Measurements from ENCODE around the gene AKAP8.

The AKAP8 gene

GRCh38 chr19:15332311-15332996 is 47.1 kb downstream of the AKAP8 start, which contains the start of gene BRD4:
Gene BRD4 (minus strand): TSS chr19:15332539. CDS start chr19:15273099, 59,440 bp downstream.
- DNase-seq (ENCODE audit: low read depth): peak; percentile 40

GRCh38 chr19:15331419-15332310 is 47.9 kb downstream of the AKAP8 start:
- DNase-seq (ENCODE audit: low read depth): no peak

GRCh38 chr19:15330801-15331418 is 48.7 kb downstream of the AKAP8 start:
- no peak for DNase-seq (ENCODE audit: low read depth)

GRCh38 chr19:15328312-15328711 is 51.3 kb downstream of the AKAP8 start:
- no peak for DNase-seq (ENCODE audit: low read depth)

DNA sequence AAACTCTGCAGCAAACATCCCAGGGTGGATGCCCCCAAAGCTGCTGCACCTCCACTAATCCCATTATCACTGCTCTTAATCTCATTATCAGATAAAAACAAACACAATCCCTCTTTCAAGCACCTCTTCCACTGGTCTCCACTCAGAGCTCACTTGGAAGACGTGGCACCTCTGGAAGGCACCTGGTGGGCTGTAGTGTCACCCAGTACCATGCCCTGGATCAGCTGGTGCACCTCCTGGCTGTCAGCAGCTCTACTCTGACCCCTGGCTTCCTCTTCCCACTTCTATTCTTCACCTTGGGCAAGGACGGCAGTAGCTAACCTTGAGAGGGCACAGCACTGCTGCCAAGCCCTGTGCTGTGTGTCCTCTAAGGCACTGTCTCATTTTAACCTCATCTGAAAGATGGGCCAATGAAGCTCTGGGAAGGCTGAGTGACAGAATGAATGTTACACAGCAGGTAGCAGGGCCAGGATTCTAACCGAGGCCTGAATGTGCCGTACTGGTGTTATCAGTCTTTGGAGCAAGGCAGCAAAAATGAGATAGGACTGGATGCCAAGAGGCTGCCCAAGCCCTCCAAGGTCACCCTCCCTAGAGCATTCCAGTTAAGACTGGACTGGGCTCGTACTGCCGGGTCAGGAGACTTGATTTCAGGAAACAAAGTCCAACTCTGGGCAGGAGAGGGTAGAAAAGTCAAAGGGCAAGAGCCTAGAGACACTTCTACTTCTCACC is 54.6 kb downstream of the AKAP8 start:
- no peak for DNase-seq (ENCODE audit: low read depth)

DNA sequence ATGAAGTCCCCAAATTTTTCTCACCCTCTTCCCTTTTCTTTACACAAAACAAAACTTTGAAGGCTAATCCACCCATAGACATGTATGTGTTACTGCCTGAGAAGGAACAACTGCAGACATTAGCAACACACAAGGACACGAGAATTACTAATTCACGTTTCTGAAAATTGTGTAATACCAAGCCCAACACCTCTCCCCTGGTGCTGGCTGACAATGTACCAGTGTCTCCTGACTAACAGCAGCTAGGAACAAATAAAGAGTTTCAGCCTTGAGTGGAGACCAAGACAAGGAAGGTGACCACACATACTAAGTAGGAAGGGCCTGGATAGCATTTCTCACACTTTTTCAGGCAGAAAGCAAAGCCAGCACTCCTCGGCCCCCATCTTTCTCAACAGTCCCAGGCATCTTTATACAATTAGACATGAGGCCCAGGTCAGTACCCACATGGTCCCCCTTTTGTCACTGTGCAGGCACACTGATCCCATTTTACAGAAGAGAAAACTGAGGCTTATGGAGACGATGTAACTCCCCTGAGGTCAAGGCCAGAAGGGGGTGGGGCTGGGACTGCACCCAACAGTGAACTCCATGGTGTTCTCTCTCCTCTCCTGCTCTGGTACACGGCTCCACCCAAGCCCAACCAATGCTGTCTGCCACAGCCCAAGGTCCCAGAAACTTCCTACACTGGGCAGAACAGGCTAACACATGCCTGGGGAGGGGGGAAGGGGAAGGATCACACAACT is 55.9 kb downstream of the AKAP8 start:
- no peak for DNase-seq (ENCODE audit: low read depth)

DNA sequence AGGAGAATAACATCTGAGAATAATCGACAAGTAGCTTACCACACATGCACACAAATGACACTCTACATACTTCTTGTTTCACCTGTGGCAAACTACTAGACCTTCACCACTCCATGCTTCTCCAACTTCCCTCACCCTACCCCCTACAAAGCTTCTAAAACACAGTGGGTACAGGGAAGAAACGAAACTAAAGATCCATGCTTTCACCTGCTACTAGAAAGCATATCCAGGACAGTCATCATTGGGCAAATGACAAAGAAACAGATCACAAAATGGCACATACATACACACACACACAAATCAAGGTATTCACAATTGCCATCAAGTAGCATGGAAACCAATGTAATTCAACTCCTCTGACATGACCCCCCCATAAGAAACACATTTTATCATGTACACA is 57.8 kb downstream of the AKAP8 start:
- no peak for DNase-seq (ENCODE audit: low read depth)

- no peak for DNase-seq (ENCODE audit: low read depth)
Measured at GRCh38 chr19:15320116-15320515, 59.5 kb downstream of the AKAP8 start.

- no peak for DNase-seq (ENCODE audit: low read depth)
Measured at GRCh38 chr19:15318241-15318691, 61.3 kb downstream of the AKAP8 start.

DNA sequence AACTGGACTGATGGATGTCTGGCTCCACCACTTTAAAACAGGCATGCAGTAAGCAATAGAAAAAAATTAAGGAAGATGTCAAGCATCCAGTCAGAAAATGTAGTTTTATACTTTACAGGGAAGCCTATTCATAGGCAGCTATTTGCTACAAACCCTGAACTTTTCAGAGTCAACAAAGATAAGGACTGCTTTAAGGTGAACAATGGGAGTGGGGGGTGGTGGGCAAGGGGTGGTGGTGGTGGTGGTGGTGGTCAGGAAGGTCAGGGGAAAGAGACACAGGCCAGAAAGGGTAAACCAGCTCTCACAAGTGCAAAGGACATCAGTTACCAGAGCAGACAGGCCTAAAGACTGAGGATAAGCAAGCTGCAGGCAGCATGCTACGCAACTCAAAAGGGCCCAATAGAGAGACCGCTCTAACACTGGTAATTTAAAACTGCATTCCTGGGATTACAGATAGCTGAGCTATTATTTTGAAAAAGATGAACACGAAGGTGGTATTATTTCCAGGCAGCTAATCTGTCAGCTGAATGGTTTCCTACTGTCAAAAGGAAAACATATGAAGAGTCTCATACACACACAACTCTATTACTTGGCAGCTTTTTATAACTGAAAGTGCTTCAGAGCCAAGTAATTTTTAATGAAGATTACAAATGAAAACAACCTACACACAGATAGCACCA is 62.1 kb downstream of the AKAP8 start:
- no peak for DNase-seq (ENCODE audit: low read depth)

DNA sequence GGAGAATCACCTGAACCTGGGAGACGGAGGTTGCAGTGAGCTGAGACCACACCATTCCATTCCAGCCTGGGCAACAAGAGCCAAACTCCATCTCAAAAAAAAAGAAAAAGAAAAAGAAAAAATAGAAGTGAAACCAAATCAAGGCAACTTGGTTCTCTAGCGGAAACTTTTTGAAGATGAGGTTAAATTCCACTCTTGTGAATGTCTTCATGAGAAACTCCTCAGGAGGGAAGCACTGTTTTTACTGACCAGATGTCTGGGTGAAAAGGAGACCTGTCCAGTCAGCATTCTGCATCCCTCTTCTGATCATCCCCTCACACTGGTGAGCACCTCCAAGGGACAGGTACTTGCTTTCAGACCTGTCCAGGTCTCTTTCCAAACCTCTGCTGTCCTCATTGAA is 63.1 kb downstream of the AKAP8 start:
- DNase-seq (ENCODE audit: low read depth): no peak

DNA sequence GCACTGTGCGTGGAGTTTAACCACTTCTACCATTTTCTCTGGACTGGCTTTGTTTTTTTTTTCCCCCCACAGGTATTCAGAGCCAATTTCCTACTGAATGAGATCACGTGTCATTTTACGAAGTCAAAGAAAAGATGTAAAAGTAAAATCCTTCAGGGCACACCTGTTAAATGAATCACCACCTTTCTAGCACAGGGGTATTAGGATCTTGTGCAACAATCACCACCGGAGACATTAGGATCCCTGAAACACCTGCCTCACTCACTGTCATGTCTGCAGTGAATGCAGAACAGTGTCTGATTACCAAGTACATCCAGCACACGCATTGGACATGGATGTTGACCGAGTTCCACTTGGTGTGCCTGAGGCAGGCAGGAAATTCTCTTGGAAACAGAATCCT is 64.5 kb downstream of the AKAP8 start:
- DNase-seq (ENCODE audit: low read depth): no peak

DNA sequence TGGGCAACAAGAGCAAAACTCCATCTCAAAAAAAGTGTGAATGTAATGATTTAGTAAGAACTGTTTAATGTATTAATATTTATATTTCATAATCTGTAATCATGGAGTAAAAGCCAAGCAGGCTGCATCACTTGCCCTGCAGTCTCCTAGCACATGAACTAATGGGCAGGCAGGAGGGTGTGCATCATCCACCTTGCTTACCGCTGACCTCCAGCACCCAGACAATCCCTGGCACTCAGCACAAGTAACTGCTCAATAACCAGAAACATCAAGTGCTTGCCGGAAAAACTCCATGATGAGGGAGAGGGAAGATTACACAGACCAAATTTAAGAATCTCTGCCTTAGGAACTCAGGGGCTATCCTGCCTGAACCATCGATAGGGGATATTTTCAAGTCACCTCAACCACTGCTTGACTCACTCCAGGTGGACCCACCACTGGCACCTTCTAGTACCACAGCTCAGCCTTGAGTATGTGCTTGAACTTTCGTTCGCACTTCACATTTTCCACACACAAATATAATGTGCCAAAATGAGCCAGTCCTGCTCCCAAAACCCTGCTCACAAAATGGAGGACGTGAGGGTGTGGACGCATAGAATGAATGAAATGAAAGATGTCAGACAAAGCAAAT is 65.8 kb downstream of the AKAP8 start:
- no peak for DNase-seq (ENCODE audit: low read depth)

DNA sequence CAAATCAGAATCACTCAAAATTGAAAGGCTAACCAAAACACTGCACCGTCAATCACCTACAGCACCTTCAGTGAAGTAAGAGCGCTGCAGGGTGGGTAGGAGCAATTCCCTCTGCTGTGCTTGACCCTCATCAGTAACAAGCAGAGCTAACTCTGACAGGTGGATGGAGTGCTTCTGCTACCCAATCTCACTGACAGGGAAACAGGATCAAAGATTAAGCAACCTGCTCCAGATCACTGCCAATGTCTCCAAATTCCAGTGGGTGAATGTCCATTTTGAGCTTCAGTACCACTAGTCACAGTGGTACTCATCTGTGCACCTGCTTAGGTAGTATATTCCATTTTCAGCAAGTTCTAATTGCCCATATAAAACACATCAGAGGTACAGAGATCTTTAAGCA is 72.4 kb downstream of the AKAP8 start:
- no peak for DNase-seq (ENCODE audit: low read depth)

DNA sequence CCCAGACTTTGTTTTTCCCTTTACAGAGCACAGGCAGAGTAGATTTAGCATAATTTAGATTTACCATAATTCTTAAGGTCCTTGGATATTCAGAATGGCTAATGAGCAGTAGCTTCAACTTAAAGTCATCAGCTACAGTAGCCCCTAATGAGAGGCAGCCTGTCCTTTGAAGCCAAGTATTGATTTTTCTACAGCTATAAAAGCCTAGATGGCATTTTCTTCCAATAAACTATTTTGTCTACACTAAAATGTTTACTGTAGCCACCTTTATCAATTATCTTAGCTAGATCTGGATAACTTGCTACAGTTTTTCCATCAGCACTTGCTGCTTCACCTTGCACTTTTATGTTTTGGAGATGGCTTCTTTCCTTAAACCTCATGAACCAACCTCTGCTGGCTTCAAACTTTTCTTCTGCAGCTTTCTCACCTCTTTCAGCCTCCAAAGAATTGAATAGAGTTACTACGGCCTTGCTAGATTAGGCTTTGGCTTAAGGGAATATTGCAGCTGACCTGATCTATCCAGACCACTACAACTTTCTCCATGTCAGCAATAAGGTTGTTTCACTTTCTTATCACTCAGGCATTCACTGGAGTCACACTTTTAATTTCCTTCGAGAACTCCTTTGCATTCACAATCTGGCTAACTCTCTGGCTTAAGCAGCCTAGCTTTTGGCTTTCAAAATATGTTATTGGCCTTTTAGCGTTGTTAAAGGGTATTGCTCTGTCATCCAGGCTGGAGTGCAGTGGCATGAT is 73.8 kb downstream of the AKAP8 start:
- DNase-seq (ENCODE audit: low read depth): no peak

GRCh38 chr19:15304140-15304705 is 75.4 kb downstream of the AKAP8 start:
- no peak for DNase-seq (ENCODE audit: low read depth)
